ENCODE measurements around the gene CFB. TPM values are rescaled to one million over a fixed set of nuclear protein-coding genes. Genes with fewer than 3 reads are reported as not detected.
"Not testable (repeated sequence)": the region's sequence is repeated elsewhere in the genome, so short reads cannot be mapped to it uniquely, and the experiment has no call there.

CFB gene
- polyA plus RNA-seq, 3 donors = 0.37 to 2.2 TPM; not detected in 1

GRCh38 chr6:31908791-31909190 lies 37.1 kb upstream of the CFB start:
- Histone ChIP-seq H3K9me3 (replicated peaks in 1 of 2; ENCODE audit: control insufficient read depth in 1 of 2, insufficient read depth in 1 of 2, low read length in 2 of 2) (no peaks in the 10 kb centered on the region), H3K36me3 (replicated peaks in 1 of 2; ENCODE audit: control insufficient read depth in 1 of 2, insufficient read depth in 2 of 2, low read length in 2 of 2) (no peaks in the 10 kb centered on the region), H3K27ac (ENCODE audit: low read depth in 1 of 2, low read length in 2 of 2) (no peak overlapping the region), H3K4me1 (ENCODE audit: control insufficient read depth in 1 of 2, insufficient read depth in 2 of 2, low read length in 2 of 2) (peaks cover 6 to 7% of the 10 kb centered on the region in 2 donors), H3K4me3 (replicated peaks in 1 of 3; ENCODE audit: low read depth in 2 of 3, low read length in 3 of 3) (no peak overlapping the region), H3K4me2 (replicated peaks; ENCODE audit: extremely low read depth, low read length, poor library complexity, severe bottlenecking) (no peak overlapping the region), H3K27me3 (ENCODE audit: control insufficient read depth in 2 of 2, insufficient read depth in 2 of 2, low read length in 2 of 2) (no peaks in the 10 kb centered on the region), H4K20me1 (ENCODE audit: insufficient read depth, low read length) (no peaks in the 10 kb centered on the region), H2AFZ (ENCODE audit: insufficient read depth, low read depth, low read length, poor library complexity, severe bottlenecking) (no peak overlapping the region), H3K9ac (ENCODE audit: insufficient read depth, low read length, poor library complexity, severe bottlenecking) (no peak overlapping the region), H3K79me2 (ENCODE audit: insufficient read depth, low read length) (no peaks in the 10 kb centered on the region)
- Mint-ChIP-seq H3K27ac (no peak overlapping the region), H3K4me1 (peaks cover 13% of the 10 kb centered on the region), H3K36me3 (peaks cover 0 to 3% of the 10 kb centered on the region in 2 donors), H3K9me3 (peaks cover 0 to 2% (median 0%) of the 10 kb centered on the region in 7 donors), H3K27me3 (ENCODE audit: low read depth in 3 of 3) (peaks cover 4 to 20% (median 9%) of the 10 kb centered on the region in 3 donors), H3K4me3 (no peak overlapping the region)
- no CpG with 5 or more reads among the region's 4 CpGs for WGBS (ENCODE audit: insufficient coverage)
- DNase-seq = no peak
- intact Hi-C loops (cut with micrococcal nuclease) = loop anchor here in 1 of 2 donors (5.0 kb wide), 1 partner anchor 34 kb away; no protein-coding TSS in a partner anchor
- TF ChIP-seq CTCF (IDR thresholded peaks at IDR 0.05) = no peak

GRCh38 chr6:31909298-31909697 lies 36.6 kb upstream of the CFB start:
- not testable (repeated sequence) for H3K79me2 ChIP-seq (ENCODE audit: insufficient read depth, low read length); H2AFZ ChIP-seq (ENCODE audit: insufficient read depth, low read depth, low read length, poor library complexity, severe bottlenecking); H3K27me3 ChIP-seq (ENCODE audit: control insufficient read depth in 2 of 2, insufficient read depth in 2 of 2, low read length in 2 of 2); H3K27ac Mint-ChIP-seq; H3K9me3 ChIP-seq (replicated peaks in 1 of 2; ENCODE audit: control insufficient read depth in 1 of 2, insufficient read depth in 1 of 2, low read length in 2 of 2); H4K20me1 ChIP-seq (ENCODE audit: insufficient read depth, low read length); H3K4me2 ChIP-seq (replicated peaks; ENCODE audit: extremely low read depth, low read length, poor library complexity, severe bottlenecking); H3K27ac ChIP-seq (ENCODE audit: low read depth in 1 of 2, low read length in 2 of 2); H3K36me3 Mint-ChIP-seq; DNase-seq; H3K36me3 ChIP-seq (replicated peaks in 1 of 2; ENCODE audit: control insufficient read depth in 1 of 2, insufficient read depth in 2 of 2, low read length in 2 of 2); H3K4me3 ChIP-seq (replicated peaks in 1 of 3; ENCODE audit: low read depth in 2 of 3, low read length in 3 of 3); H3K9ac ChIP-seq (ENCODE audit: insufficient read depth, low read length, poor library complexity, severe bottlenecking); H3K4me1 ChIP-seq (ENCODE audit: control insufficient read depth in 1 of 2, insufficient read depth in 2 of 2, low read length in 2 of 2); H3K9me3 Mint-ChIP-seq
- Mint-ChIP-seq H3K27me3 (ENCODE audit: low read depth in 3 of 3) (peaks cover 4 to 20% (median 8%) of the 10 kb centered on the region in 3 donors), H3K4me1 (peaks cover 13% of the 10 kb centered on the region), H3K4me3 (peak overlapping the region in 1 of 2 donors; percentile 11)
- WGBS (ENCODE audit: insufficient coverage) = 100% methylated on average over 2 of the region's 7 CpGs
- intact Hi-C loops (cut with micrococcal nuclease) = loop anchor here in 1 of 2 donors (5.0 kb wide), 1 partner anchor 33 kb away; no protein-coding TSS in a partner anchor
